HCT116 (cell line): ENCODE results near the gene KIAA0930. TPM values are rescaled to one million over a fixed set of nuclear protein-coding genes. Genes with fewer than 3 reads are reported as not detected.

Source experiments
- ATAC-seq: fragments of 200-7000 bp; cut with Tn5 transposase; 2 replicates; pipeline ENCODE4 v1.9.1; 2020; ENCODE audit warnings: mild to moderate bottlenecking, moderate library complexity
- BruUV-seq: library from RNA; stranded (reverse); fragments of 400-500 nt; replicated peaks from 2 replicates; lab custom pipeline; 2021; lab: Mats Ljungman, UMichigan
- CTCF ChIA-PET: fragments of 300-600 bp; sonication (Branson Sonifier 250); formaldehyde crosslinking; loops from one replicate; lab custom pipeline; 2021; ENCODE audit warnings: antibody characterized with exemption; lab: Charles Lee
- POLR2A ChIA-PET: fragments of 300-600, 350-600 bp; sonication (Branson Sonifier 250); formaldehyde crosslinking; loops from one replicate; lab custom pipeline; 2021; ENCODE audit warnings: antibody characterized with exemption; lab: Charles Lee
- RAD21 ChIA-PET, 2 experiments: fragments of 300-600 bp; sonication (Branson Sonifier 250); formaldehyde crosslinking; loops; one replicate each; lab custom pipeline; 2023; ENCODE audit warnings: low total read pairs in 2 of 2; ENCODE audit not compliant: uncharacterized antibody in 2 of 2, unreplicated experiment in 2 of 2, low non-redundant PET in 1 of 2; lab: Charles Lee
- DNase-seq: peaks from one replicate; pipeline ENCODE4 v3.0.0-alpha.2; 2010; ENCODE audit warnings: low read depth, low spot score
- H2AFZ ChIP-seq: fragments of 200-600 bp; shearing (Covaris generic), sonication (generic); 2 replicates; pipeline ENCODE4 v1.6.1; 2017; ENCODE audit warnings: low read depth, mixed run types, mixed read lengths, antibody characterized with exemption, low read length; ENCODE audit not compliant: poor library complexity, severe bottlenecking
- H3K27ac ChIP-seq: 2 replicates; pipeline ENCODE4 v1.5.1; 2012; ENCODE audit warnings: low read depth, low read length
- H3K27me3 ChIP-seq: fragments of 200-600 bp; sonication (generic); 2 replicates; pipeline ENCODE4 v1.6.1; 2016; ENCODE audit warnings: mixed run types, low read length, mixed read lengths; ENCODE audit not compliant: insufficient read depth
- H3K36me3 ChIP-seq, 2 experiments: fragments of 200-500 bp in 1 of 2; fragments of 200-600 bp in 1 of 2; sonication (Bioruptor generic) in 1 of 2; sonication (generic) in 1 of 2; 2 replicates each; pipeline versions ENCODE4 v1.5.1 to v1.6.1; 2014 to 2016; ENCODE audit warnings: low read length in 2 of 2, inconsistent platforms in 1 of 2, mixed read lengths in 1 of 2, mixed run types in 1 of 2; ENCODE audit not compliant: insufficient read depth in 2 of 2, control insufficient read depth in 1 of 2
- H3K4me1 ChIP-seq, 2 experiments: fragments of 200-600 bp in 1 of 2; sonication (generic) in 1 of 2; 2 replicates each; pipeline versions ENCODE4 v1.5.1 to v1.6.1; 2012 to 2017; ENCODE audit warnings: low read length in 2 of 2, inconsistent platforms in 1 of 2, mild to moderate bottlenecking in 1 of 2, mixed read lengths in 1 of 2, mixed run types in 1 of 2, moderate library complexity in 1 of 2; ENCODE audit not compliant: insufficient read depth in 2 of 2, control insufficient read depth in 1 of 2
- H3K4me2 ChIP-seq: fragments of 200-600 bp; sonication (generic); 2 replicates; pipeline ENCODE4 v1.6.1; 2017; ENCODE audit warnings: mixed run types, low read length, mixed read lengths
- H3K4me3 ChIP-seq, 2 experiments: fragments of 200-600 bp in 1 of 2; sonication (generic) in 1 of 2; replicated peaks in 1 of 2; 2 replicates each; pipeline ENCODE4 v1.5.1; 2011 to 2016; ENCODE audit warnings: low read length in 2 of 2, control low read depth in 1 of 2, low read depth in 1 of 2, mild to moderate bottlenecking in 1 of 2, mixed read lengths in 1 of 2, mixed run types in 1 of 2
- H3K79me2 ChIP-seq: fragments of 200-600 bp; sonication (generic); 2 replicates; pipeline ENCODE4 v1.6.1; 2017; ENCODE audit warnings: mild to moderate bottlenecking, mixed run types, low read length, moderate library complexity, mixed read lengths; ENCODE audit not compliant: insufficient read depth
- H3K9ac ChIP-seq: fragments of 200-600 bp; sonication (generic); 2 replicates; pipeline ENCODE4 v1.6.1; 2016; ENCODE audit warnings: low read length, mixed read lengths
- H3K9me2 ChIP-seq: fragments of 200-600 bp; sonication (generic), shearing (Covaris generic); 2 replicates; pipeline ENCODE4 v1.6.1; 2017; ENCODE audit warnings: mixed run types, mild to moderate bottlenecking, moderate library complexity; ENCODE audit not compliant: insufficient read depth
- H3K9me3 ChIP-seq, 2 experiments: fragments of 200-500 bp in 1 of 2; fragments of 200-600 bp in 1 of 2; sonication (Bioruptor generic) in 1 of 2; sonication (generic) in 1 of 2; 2 replicates each; pipeline ENCODE4 v1.6.1; 2014 to 2017; ENCODE audit warnings: low read length in 2 of 2, mixed read lengths in 2 of 2, inconsistent platforms in 1 of 2, low read depth in 1 of 2, mild to moderate bottlenecking in 1 of 2, mixed run types in 1 of 2, moderate library complexity in 1 of 2; ENCODE audit not compliant: control insufficient read depth in 1 of 2, insufficient read depth in 1 of 2
- H4K20me1 ChIP-seq: fragments of 200-600 bp; sonication (generic), shearing (Covaris generic); 2 replicates; pipeline ENCODE4 v1.6.1; 2017; ENCODE audit warnings: mixed run types, mild to moderate bottlenecking, moderate library complexity; ENCODE audit not compliant: insufficient read depth
- CEBPB ChIP-seq: IDR thresholded peaks from 2 replicates; pipeline ENCODE4 v1.6.1; 2012; ENCODE audit warnings: low read depth
- CTCF ChIP-seq, 3 experiments: fragments of 200-600 bp in 1 of 3; sonication (generic) in 1 of 3; IDR thresholded peaks in 2 of 3; conservative IDR thresholded peaks in 1 of 3; 2 replicates each; pipeline ENCODE4 v1.5.1; 2012 to 2017; ENCODE audit warnings: low read depth in 2 of 3, low read length in 2 of 3, antibody characterized with exemption in 1 of 3, borderline replicate concordance in 1 of 3, control low read depth in 1 of 3, mild to moderate bottlenecking in 1 of 3, mixed read lengths in 1 of 3, mixed run types in 1 of 3, moderate library complexity in 1 of 3; ENCODE audit not compliant: insufficient read depth in 1 of 3
- EZH2 ChIP-seq: fragments of 200-600 bp; sonication (generic); IDR thresholded peaks from 2 replicates; pipeline ENCODE4 v1.6.1; 2017; ENCODE audit warnings: antibody characterized with exemption, mixed run types
- EZH2phosphoT487 ChIP-seq: fragments of 200-600 bp; IDR thresholded peaks from 2 replicates; pipeline ENCODE4 v1.6.1; 2018; ENCODE audit warnings: antibody characterized with exemption, borderline replicate concordance
- FOSL1 ChIP-seq: IDR thresholded peaks from 2 replicates; pipeline ENCODE4 v1.6.1; 2012; ENCODE audit warnings: low read depth
- JUND ChIP-seq: IDR thresholded peaks from 2 replicates; pipeline ENCODE4 v1.6.1; 2012
- SP1 ChIP-seq: IDR thresholded peaks from 2 replicates; pipeline ENCODE4 v1.6.1; 2012; ENCODE audit warnings: low read depth
- SRF ChIP-seq: IDR thresholded peaks from 2 replicates; pipeline ENCODE4 v1.6.1; 2012; ENCODE audit warnings: low read depth
- YY1 ChIP-seq: IDR thresholded peaks from 2 replicates; pipeline ENCODE4 v1.6.1; 2011; ENCODE audit warnings: low read length, low read depth, moderate library complexity, mild to moderate bottlenecking; ENCODE audit not compliant: insufficient replicate concordance; ENCODE audit errors: extremely low read depth
- intact Hi-C: fragments of 100-400 bp; cut with micrococcal nuclease; formaldehyde crosslinking; loops from 2 replicates; pipeline ENCODE4 v1.10.0; 2022
- total RNA-seq: library from RNA; stranded (reverse); gene quantifications from one replicate; pipeline ENCODE4 v1.2.1, GENCODE V29; 2021; ENCODE audit not compliant: unreplicated experiment

Gene KIAA0930
- total RNA-seq, 1 experiment from 2014 or later: 60.9 TPM

GRCh38 chr22:45217806-45218205 is 22.9 kb downstream of the KIAA0930 start (continued):
- TF ChIP-seq YY1 (no peak), EZH2phosphoT487 (no peak), SP1 (no peak), EZH2 (no peak), JUND (no peak)
- TF ChIP-seq, all 23 proteins: peak for 0

DNA sequence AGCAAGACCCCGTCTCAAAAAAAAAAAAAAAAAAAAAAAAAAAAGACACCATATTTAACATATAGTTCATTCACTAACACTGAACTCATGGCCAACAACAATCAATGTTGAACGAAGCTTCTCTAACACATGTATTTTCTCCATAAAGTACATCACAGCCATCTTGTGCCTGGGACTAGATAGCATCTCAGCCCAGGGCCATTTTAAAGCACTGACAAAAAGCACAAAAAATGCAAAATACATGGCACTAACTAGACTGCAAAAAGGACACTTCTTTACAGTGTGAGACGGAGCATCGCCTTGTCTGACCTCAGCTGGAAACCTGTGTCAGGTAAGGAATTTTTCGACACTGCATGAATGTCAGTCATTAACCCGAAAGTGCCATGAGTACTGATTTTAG is 23.3 kb downstream of the KIAA0930 start:
- ChIA-PET RAD21 (no interaction called here), CTCF (no interaction called here), POLR2A (no interaction called here)
- intact Hi-C loops: no loop called here
- Histone ChIP-seq H3K27ac (no peak overlapping the region), H3K4me2 (no peak overlapping the region), H3K4me1 (no peaks in the 10 kb centered on the region), H3K4me3 (no peak overlapping the region), H3K9ac (no peak overlapping the region), H3K79me2 (peaks cover 25% of the 10 kb centered on the region), H3K36me3 (no peaks in the 10 kb centered on the region), H3K27me3 (no peaks in the 10 kb centered on the region), H3K9me2 (no peaks in the 10 kb centered on the region), H3K9me3 (no peaks in the 10 kb centered on the region), H4K20me1 (no peaks in the 10 kb centered on the region), H2AFZ (no peak overlapping the region)
- no peak for TF ChIP-seq SRF
- no peak for TF ChIP-seq FOSL1
- TF ChIP-seq CTCF (IDR thresholded peaks at IDR 0.05 in 2 of 3, conservative IDR thresholded peaks at IDR 0.05 in 1 of 3; ENCODE audit: borderline replicate concordance in 1 of 3, insufficient read depth in 1 of 3, low read depth in 2 of 3, low read length in 2 of 3): no peak
- no peak for TF ChIP-seq CEBPB
- DNase-seq: no peak
- no peak for ATAC-seq
- BruUV-seq: no TSS peak
